Measurements from ENCODE around the gene DEF6.

DEF6 gene, protein sequence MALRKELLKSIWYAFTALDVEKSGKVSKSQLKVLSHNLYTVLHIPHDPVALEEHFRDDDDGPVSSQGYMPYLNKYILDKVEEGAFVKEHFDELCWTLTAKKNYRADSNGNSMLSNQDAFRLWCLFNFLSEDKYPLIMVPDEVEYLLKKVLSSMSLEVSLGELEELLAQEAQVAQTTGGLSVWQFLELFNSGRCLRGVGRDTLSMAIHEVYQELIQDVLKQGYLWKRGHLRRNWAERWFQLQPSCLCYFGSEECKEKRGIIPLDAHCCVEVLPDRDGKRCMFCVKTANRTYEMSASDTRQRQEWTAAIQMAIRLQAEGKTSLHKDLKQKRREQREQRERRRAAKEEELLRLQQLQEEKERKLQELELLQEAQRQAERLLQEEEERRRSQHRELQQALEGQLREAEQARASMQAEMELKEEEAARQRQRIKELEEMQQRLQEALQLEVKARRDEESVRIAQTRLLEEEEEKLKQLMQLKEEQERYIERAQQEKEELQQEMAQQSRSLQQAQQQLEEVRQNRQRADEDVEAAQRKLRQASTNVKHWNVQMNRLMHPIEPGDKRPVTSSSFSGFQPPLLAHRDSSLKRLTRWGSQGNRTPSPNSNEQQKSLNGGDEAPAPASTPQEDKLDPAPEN

DNA sequence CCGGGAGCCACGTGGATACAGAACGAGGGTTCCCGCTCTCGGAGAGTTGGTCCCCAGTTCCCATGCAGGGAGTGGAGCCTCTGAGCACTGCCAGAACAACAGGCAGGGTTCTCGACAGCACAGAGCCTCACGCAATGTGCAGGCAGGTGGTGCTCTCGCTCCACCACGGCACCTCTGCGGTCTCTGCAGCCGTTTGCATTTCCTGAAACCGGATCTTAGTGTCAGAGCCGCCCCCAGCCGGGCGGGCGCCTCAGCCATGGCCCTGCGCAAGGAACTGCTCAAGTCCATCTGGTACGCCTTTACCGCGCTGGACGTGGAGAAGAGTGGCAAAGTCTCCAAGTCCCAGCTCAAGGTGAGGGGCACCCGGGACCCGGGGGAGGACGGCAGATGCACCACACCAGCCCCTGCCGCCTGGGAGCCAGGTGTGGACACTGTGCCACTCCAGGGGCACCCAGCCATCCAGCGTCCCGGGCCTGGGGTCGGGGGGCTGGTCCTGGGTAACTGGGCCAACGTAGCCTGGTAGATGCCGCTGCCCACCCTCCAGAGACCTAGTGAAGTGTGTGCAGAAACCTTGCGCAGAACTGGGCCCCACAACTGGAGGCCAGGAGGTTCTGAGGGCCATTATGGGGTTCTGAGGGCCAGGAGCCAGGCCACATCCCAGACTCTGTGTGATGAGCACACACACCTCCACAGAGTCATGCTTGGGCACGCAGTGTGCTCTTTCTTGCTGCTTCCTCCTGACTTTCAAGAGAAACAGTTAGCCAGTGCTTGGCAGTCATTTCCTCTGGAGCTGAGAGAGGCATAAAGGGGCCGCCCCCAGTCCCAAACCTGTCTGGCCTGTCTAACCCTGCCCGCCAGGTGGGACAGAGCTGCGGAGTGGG is at the start of gene DEF6:
DEF6 (plus strand) TSS at position 218 of the 881 bp plus-strand sequence; CDS start at position 257, 39 bp downstream.
- peak; percentile 82 for DNase-seq (ENCODE audit: low read depth)

- DNase-seq (ENCODE audit: low read depth), result no peak
Observed at GRCh38 chr6:35248300-35248699, 49.3 kb upstream of the DEF6 start.

DNA sequence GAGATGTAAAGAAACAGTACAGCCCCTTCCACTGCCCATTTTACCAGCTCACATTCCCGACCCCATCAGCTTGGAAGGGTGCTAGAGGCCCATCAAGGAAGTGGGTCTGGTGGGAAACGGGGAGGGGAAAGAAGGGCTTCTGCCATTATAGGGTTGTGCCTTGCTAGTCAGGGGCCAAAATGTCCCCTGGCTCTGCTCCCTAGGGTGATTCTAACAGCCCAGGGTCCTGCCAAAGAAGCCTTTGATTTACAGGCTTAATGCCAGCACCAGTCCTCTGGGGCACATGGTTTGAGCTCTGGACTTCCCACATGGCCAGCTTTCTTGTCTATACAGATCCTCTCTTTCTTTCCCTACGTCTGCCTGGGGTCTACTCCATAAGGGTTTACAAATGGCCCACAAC is 48.7 kb upstream of the DEF6 start:
- no peak for DNase-seq (ENCODE audit: low read depth)

GRCh38 chr6:35251949-35252348 is 45.7 kb upstream of the DEF6 start:
- DNase-seq (ENCODE audit: low read depth), result no peak

DNA sequence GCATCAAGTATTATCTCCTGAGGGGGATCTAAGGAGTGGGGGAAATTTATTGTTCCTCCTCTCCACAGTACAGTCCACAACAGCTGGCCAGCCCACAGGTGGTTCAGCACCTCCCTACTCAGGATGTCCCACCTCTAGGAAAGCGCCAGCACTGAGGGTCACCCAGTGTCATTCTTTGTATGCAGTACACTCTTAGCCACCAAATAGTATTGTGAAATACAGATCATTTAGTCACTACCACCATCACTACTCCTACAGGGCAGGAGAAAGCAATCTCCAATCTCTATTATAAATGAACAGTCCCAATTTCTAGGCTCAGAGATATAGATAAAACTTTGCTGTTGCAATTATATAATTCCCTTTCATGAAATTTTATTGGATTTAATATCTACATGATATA is 44.4 kb upstream of the DEF6 start:
- DNase-seq (ENCODE audit: low read depth), result no peak

GRCh38 chr6:35258336-35258735 is 39.3 kb upstream of the DEF6 start:
- no peak for DNase-seq (ENCODE audit: low read depth)

GRCh38 chr6:35258858-35259193 is 38.8 kb upstream of the DEF6 start:
- peak; percentile 11 for DNase-seq (ENCODE audit: low read depth)

- peak; percentile 80 for DNase-seq (ENCODE audit: low read depth)
Observed at GRCh38 chr6:35259194-35259947, 38.2 kb upstream of the DEF6 start, which contains the start of gene ZNF76. TSS of gene ZNF76 (plus strand) at chr6:35259735. CDS start at chr6:35281152, 21,417 bp downstream.

GRCh38 chr6:35259948-35260590 is 37.5 kb upstream of the DEF6 start:
- DNase-seq (ENCODE audit: low read depth), result peak; percentile 61

GRCh38 chr6:35260591-35261570 is 36.7 kb upstream of the DEF6 start:
- no peak for DNase-seq (ENCODE audit: low read depth)

- no peak for DNase-seq (ENCODE audit: low read depth)
Observed at GRCh38 chr6:35262596-35262995, 35.0 kb upstream of the DEF6 start.

- no peak for DNase-seq (ENCODE audit: low read depth)
Observed at GRCh38 chr6:35264550-35265274, 32.9 kb upstream of the DEF6 start.

DNA sequence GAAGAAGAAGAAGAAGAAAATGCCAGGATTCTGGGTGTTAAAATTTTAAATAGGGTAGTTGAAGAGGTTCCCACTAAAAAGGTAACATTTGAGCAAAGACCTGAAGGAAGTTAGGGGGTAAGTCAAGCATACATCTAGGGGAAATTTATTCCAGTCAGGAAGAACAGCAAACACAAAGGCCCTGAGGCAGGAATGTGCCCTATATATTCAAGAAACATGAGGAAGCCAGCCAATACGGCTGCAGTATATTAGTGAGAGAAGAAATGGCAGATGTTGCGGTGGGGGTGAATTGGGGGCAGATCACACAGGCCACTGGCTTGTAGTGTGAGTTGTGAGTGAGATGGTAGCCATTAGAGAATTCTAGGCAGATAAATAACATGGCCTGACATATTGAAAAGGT is 32.1 kb upstream of the DEF6 start:
- DNase-seq (ENCODE audit: low read depth), result no peak

DNA sequence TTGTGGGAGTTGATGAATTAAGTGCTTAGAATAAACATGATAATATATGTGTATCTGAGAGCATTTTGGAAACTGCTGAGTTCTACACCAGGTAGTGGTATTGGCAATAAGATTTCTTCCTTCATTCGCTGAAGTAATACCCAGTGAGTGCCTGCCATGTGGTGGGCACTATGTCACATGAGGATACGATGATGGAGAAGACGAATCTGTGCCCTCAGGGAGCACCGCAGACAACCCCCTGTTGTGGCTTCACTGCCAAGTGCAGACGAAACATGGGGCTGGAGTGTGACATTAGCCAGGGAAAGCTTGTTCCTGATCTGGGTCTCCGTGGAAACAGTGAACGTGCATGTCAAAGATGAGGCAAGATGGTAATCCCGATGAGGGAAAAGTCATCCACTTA is 30.2 kb upstream of the DEF6 start:
- no peak for DNase-seq (ENCODE audit: low read depth)

DNA sequence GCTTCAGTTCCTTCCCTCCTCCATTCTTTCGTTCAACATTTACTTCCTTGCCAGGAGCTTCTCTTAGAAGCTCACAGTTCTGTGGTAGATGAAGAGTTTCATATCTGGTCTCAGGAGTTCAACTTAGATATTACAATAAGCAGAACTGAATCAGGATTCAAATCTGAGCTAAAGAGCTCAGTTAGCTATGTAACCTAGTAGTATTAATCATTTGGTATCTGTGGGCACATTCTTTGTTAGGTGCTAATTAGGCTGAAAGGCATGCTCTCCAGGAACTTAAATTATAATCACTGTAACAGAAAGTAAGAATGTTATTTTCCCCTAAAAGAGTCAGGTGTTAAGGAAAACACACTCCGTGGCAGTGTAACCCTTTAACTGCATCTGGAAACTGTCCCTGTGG is 29.7 kb upstream of the DEF6 start:
- DNase-seq (ENCODE audit: low read depth), result no peak

DNA sequence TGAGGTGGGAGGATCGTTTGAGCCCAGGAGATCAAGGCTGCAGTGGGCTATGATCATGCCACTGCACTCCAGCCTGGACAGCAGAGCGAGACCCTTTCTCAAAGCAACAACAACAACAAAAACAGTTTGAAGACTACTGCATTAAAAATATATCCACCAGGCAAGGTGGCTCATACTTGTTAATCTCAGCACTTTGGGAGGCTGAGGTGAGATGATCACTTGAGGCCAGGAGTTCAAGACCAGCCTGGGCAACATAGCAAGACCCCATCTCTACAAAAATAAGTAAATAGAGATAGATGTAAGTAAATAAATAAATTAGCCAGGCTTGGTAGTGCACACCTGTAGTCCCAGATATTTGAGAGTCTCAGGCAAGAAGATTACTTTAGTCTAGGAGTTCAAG is 25.6 kb upstream of the DEF6 start:
- no peak for DNase-seq (ENCODE audit: low read depth)

DNA sequence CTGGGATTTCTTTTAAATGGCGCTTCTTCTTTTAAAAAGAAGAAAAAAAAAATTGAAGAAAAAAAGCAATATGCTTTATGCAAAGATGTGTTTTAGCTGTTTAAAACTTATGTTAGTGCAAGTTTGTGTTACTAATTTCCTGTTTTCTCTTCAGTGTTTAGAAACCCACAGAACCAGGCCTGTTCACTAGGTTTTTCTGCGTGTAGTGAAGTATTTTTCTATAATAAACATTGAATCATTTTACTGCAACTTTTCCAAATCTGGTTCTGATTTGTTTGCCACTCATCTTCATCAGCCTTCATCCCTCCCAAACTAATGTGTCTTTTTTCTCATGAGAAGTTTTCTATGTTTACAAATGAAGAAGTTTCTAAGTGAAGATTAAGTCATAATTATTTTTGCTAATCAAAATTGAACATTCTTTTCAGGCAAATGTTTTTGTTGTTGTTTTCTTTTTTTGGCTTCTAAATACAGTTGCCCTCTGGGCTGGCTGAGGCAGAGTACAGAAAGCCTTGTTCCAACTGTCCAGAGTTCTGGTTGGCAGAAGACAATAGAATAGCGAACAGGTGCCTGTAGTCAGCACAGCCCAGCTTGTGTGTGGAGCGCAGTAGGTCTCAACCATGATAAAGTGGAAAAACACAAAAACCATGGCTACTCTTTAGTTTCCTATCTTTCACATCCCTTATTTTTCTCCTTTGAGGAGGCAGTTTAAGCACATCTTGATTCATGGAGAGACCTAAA is 23.6 kb upstream of the DEF6 start:
- DNase-seq (ENCODE audit: low read depth), result no peak

DNA sequence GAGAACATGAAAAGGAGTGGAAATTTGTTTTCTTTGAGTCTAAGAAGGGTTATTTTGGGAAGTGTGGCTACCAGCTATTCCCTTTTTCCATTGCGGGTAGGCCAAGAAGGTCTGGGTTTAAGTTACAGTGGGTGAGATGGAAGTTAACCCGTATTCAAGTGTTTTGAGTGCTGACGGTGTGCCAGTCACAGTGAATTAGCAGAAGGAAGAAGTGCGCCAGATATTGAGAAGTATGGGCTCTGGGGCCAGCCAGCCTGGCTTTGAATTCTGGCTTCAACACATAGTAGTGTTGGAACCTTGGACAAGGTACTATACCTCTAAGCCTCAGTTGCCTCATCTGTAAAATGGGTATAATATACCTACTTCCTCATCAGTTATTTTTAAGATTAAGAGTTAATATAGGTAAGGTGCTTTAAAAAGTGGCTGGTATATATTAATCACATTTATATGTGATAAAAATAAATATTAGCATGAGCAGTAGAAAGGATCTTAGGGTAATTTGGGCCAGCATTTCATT is 21.8 kb upstream of the DEF6 start:
- DNase-seq (ENCODE audit: low read depth), result no peak

GRCh38 chr6:35278708-35279107 is 18.9 kb upstream of the DEF6 start:
- DNase-seq (ENCODE audit: low read depth), result no peak
